Measurements from ENCODE around the gene ARRB2.

Gene ARRB2

DNA sequence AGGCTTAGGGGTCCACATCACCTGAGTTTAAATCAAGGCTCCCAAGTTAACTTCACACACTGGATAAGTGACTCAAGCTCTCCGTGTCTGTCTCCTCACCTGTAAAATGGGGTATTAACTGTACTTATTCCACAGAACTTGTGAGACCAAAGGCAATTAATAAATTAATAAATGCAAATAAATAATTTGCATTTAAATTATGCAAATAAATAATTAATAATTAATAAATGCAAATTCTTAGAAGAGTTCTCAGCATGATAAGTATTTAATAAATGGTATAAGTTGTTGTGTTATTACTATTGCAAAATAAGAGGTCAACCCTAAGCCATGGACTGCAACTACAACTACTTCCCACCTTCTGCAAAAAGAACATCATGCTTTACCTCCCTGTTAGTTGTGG, 43.0 kb downstream of the ARRB2 start:
- no peak for DNase-seq (ENCODE audit: low read depth in 2 of 2)

DNA sequence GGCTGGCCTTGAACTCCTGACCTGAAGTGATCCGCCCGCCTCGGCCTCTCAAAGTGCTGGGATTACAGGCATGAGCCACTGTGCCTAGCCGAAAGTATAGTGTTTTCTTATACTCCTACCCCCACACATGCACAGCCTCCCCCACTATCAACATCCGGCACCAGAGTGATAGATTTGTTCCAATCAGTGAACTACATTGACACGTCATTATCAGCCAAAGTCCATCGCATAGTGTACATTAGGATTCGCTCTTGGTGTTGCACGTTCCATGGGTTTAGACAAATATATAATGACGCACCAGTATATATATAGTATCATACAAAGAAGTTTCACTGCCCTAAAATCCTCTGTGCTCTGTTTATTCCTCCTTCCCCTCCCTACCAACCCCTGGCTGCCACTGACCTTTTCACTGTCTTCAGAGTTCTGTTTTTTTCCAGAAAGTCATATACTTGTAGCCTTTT, 49.4 kb downstream of the ARRB2 start:
- DNase-seq (ENCODE audit: low read depth in 2 of 2), result no peak

DNA sequence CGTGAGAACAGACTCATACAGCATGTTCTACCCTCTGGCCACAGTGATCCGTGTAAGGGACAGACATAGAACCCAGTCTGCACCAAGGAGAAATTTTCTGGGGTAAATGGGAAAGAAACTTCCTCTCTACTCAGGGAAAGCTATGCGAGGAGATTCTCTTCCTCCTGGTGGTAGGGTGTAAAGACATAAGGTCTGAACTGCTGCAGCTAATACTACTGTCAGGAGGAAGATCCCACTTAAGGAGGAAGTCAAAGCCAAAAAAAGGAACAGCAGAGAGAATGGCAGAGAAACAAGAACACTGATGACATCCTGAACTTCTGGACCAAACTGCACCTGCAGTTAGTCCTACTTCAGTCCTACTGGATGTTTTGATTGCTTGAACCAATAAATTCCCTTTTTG, 54.2 kb downstream of the ARRB2 start:
- no peak for DNase-seq (ENCODE audit: low read depth in 2 of 2)

DNA sequence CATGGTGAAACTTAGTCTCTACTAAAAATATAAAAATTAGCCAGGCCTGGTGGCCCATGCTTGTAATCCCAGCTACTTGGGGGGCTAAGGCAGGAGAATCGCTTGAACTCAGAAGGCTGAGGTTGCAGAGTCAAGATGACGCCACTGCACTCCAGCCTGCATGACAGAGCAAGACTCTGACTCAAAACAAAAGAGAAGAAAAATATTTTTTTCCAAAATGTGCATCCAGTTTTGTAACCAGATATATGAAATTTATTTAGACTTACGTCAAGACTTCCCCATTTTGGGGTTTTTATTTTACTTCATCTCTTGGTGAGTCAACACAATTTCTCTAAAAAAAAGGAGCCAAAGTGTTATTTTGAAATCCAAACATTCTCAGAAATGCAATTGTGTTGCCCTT, 55.8 kb downstream of the ARRB2 start:
- DNase-seq (ENCODE audit: low read depth in 2 of 2), result no peak

GRCh38 chr17:4766723-4767122, 56.3 kb downstream of the ARRB2 start:
- no peak for DNase-seq (ENCODE audit: low read depth in 2 of 2)

DNA sequence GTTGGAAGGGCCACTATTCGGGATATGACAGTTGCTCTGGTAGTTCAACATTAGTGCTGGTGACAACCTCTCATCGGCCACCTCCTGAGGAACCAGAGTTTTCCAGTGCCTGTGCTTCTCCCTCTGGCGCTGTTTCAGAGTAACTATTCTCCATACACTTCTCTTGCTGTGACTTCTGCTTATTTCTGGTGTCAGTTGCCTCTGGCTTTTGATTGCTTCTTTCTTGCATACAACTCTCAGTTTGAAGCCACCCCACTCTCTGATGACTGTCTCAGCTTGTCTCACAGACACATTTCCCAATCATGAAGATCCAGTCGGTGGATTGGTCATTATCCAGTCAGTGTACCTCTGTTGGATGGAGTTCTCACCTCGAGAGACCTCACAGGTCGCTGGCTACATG, 57.9 kb downstream of the ARRB2 start:
- DNase-seq (ENCODE audit: low read depth in 2 of 2), result no peak

GRCh38 chr17:4769628-4770027, 59.2 kb downstream of the ARRB2 start:
- no peak for DNase-seq (ENCODE audit: low read depth in 2 of 2)

Data from activated CD4-positive, alpha-beta T cell treated with anti-CD3 and anti-CD28 coated beads for 24 hours (primary cell).